ENCODE data around the gene PARD6G.
"Not testable (repeated sequence)": the region's sequence is repeated elsewhere in the genome, so short reads cannot be mapped to it uniquely, and the experiment has no call there.

Gene PARD6G

DNA sequence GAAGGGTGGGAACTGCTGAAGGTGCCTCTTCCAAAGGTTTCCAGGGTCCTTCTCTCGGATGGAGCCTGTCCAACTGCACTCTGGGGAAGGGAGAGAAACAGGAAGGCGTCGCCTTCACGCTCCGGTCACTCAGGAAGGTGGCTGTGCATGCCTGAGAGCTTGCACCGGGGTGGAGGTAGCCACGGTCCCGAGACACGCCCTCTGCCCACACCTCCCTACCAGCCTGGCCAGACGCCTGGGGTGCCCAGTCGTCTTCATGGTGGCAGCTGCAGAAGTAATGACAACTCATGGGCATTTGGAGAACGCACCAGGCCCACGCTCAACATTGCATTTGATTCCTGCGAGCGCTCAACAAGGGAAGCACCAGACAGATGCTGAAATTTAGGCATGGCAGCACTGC is 78.3 kb downstream of the PARD6G start:
- ChIA-PET POLR2A (no interaction called here), CTCF (interaction anchor here (1.4 to 6.9 kb wide), 5 partner anchors 11 to 87 kb away, joined by 3 to 74 read pairs (median 9); no protein-coding TSS in a partner anchor)
- DNase-seq (ENCODE audit: extremely low spot score), result no peak
- TF ChIP-seq CTCF (IDR thresholded peaks at IDR 0.05; ENCODE audit: control extremely low read depth, extremely low read depth, low read depth, missing control alignments), result no peak

- ChIA-PET CTCF (interaction anchor here (1.6 to 6.9 kb wide), 3 partner anchors 11 to 87 kb away, joined by 4 to 74 read pairs (median 35); no protein-coding TSS in a partner anchor), POLR2A (no interaction called here)
- TF ChIP-seq CTCF (IDR thresholded peaks at IDR 0.05; ENCODE audit: control extremely low read depth, extremely low read depth, low read depth, missing control alignments), result no peak
- DNase-seq (ENCODE audit: extremely low spot score), result no peak
Observed at GRCh38 chr18:80168346-80168745, 79.0 kb downstream of the PARD6G start.

GRCh38 chr18:80167931-80168330 is 79.4 kb downstream of the PARD6G start:
- ChIA-PET POLR2A (no interaction called here), CTCF (interaction anchor here (4.7 to 6.9 kb wide), 2 partner anchors 10 to 88 kb away, joined by 35 to 74 read pairs; no protein-coding TSS in a partner anchor)
- TF ChIP-seq CTCF (IDR thresholded peaks at IDR 0.05; ENCODE audit: control extremely low read depth, extremely low read depth, low read depth, missing control alignments), result no peak
- no peak for DNase-seq (ENCODE audit: extremely low spot score)

- POLR2A ChIA-PET, result no interaction called here
- no peak for TF ChIP-seq CTCF (IDR thresholded peaks at IDR 0.05; ENCODE audit: control extremely low read depth, extremely low read depth, low read depth, missing control alignments)
- CTCF ChIA-PET, result interaction anchor here (4.7 to 6.9 kb wide), 2 partner anchors 10 to 89 kb away, joined by 35 to 74 read pairs; no protein-coding TSS in a partner anchor
- DNase-seq (ENCODE audit: extremely low spot score), result no peak
Observed at GRCh38 chr18:80167331-80167730, 80.0 kb downstream of the PARD6G start.

GRCh38 chr18:80166725-80167124 is 80.6 kb downstream of the PARD6G start:
- no peak for TF ChIP-seq CTCF (IDR thresholded peaks at IDR 0.05; ENCODE audit: control extremely low read depth, extremely low read depth, low read depth, missing control alignments)
- POLR2A ChIA-PET, result no interaction called here
- CTCF ChIA-PET, result interaction anchor here (6.9 kb wide), 1 partner anchor 9 kb away, joined by 74 read pairs; no protein-coding TSS in a partner anchor
- DNase-seq (ENCODE audit: extremely low spot score), result no peak

DNA sequence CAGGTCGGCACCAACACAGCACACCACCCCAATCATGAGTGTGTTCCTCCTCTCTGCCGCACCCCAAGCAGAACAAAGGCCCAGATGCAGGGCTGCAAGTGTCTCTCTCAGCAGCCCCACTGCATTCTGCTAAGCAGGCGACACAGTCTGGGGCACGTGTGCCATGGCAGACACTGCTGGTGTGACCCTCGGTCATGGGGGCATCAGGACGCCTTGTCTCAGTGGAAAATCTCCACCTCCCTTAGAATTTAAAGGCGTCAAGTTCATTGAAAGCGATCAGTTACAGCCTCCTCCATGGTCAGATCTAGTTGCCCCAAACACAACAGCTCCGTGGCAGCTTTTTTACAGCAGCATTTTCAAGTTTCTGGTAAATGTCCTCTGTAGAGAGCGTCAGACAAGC is 81.1 kb downstream of the PARD6G start:
- ChIA-PET CTCF (interaction anchor here (6.9 kb wide), 1 partner anchor 9 kb away, joined by 74 read pairs; no protein-coding TSS in a partner anchor), POLR2A (no interaction called here)
- DNase-seq (ENCODE audit: extremely low spot score), result no peak
- no peak for TF ChIP-seq CTCF (IDR thresholded peaks at IDR 0.05; ENCODE audit: control extremely low read depth, extremely low read depth, low read depth, missing control alignments)

GRCh38 chr18:80164727-80165355 is 82.5 kb downstream of the PARD6G start:
- CTCF ChIA-PET; DNase-seq (ENCODE audit: extremely low spot score); POLR2A ChIA-PET: not testable (repeated sequence)

Measured in GM10248 (cell line).